RWPE2 (cell line): ENCODE data around the gene SLAIN2.

Experiments
- ATAC-seq: fragments of 200-7000 bp; cut with Tn5 transposase; 3 replicates; pipeline ENCODE4 v1.9.1; 2021; ENCODE audit warnings: low read depth
- DNase-seq: peaks from one replicate; pipeline ENCODE4 v3.0.0-alpha.2; 2020; ENCODE audit warnings: low spot score
- H3K27ac ChIP-seq: fragments of 450-650 bp; 2 replicates; pipeline ENCODE4 v1.5.1; 2017; ENCODE audit warnings: mild to moderate bottlenecking; ENCODE audit not compliant: poor library complexity, severe bottlenecking
- H3K27me3 ChIP-seq: fragments of 250-450 bp; sonication (Bioruptor Pico); 2 replicates; pipeline ENCODE4 v1.5.1; 2021; ENCODE audit warnings: mild to moderate bottlenecking, moderate library complexity; ENCODE audit not compliant: insufficient read depth, poor library complexity, severe bottlenecking
- H3K36me3 ChIP-seq: fragments of 250-450 bp; sonication (Bioruptor Pico); 2 replicates; pipeline ENCODE4 v1.5.1; 2020; ENCODE audit warnings: low read depth, mild to moderate bottlenecking, moderate library complexity
- H3K4me1 ChIP-seq: fragments of 250-450 bp; sonication (Bioruptor Pico); 2 replicates; pipeline ENCODE4 v1.5.1; 2021; ENCODE audit warnings: mild to moderate bottlenecking, moderate library complexity; ENCODE audit not compliant: insufficient read depth, poor library complexity, severe bottlenecking
- H3K4me3 ChIP-seq: fragments of 250-450 bp; sonication (Bioruptor Pico); 2 replicates; pipeline ENCODE4 v1.5.1; 2021; ENCODE audit warnings: mild to moderate bottlenecking, moderate library complexity; ENCODE audit not compliant: severe bottlenecking
- H3K9me3 ChIP-seq: fragments of 250-450 bp; sonication (Bioruptor Pico); 2 replicates; pipeline ENCODE4 v1.5.1; 2021; ENCODE audit warnings: mild to moderate bottlenecking, moderate library complexity; ENCODE audit not compliant: severe bottlenecking
- TF ChIP-seq, protein P1 (sequence below): fragments of 450-650 bp; IDR thresholded peaks from one replicate; pipeline ENCODE4 v1.5.1; 2017; ENCODE audit warnings: mild to moderate bottlenecking, moderate library complexity; ENCODE audit not compliant: poor library complexity, severe bottlenecking

Gene SLAIN2

DNA sequence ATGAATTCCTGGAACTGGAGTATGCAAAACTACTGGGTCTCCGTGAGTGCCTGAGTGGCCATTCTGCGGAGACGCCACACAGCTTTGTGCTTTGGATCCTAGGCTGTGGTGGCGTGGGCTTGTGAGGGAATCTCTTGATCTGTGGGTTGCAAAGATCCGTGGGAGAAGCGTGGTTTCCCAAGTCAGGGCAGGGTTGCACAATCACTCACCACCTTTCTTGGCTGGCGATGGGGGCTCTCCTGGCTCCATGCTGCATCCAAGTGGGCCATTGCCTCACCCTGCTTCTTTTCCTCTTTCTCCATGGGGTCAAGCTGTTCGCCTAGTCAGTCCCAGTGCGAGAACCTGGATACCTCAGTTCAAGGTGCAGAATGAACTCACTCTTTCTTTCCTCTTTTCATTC, 62.5 kb downstream of the SLAIN2 start:
- no peaks in the 10 kb centered on the region for H3K27me3 ChIP-seq
- peaks cover 15% of the 10 kb centered on the region; the same call in 1 of the 2 replicates for H3K36me3 ChIP-seq
- TF ChIP-seq, protein P1, sequence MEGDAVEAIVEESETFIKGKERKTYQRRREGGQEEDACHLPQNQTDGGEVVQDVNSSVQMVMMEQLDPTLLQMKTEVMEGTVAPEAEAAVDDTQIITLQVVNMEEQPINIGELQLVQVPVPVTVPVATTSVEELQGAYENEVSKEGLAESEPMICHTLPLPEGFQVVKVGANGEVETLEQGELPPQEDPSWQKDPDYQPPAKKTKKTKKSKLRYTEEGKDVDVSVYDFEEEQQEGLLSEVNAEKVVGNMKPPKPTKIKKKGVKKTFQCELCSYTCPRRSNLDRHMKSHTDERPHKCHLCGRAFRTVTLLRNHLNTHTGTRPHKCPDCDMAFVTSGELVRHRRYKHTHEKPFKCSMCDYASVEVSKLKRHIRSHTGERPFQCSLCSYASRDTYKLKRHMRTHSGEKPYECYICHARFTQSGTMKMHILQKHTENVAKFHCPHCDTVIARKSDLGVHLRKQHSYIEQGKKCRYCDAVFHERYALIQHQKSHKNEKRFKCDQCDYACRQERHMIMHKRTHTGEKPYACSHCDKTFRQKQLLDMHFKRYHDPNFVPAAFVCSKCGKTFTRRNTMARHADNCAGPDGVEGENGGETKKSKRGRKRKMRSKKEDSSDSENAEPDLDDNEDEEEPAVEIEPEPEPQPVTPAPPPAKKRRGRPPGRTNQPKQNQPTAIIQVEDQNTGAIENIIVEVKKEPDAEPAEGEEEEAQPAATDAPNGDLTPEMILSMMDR, result no peak
- ATAC-seq (no peak), DNase-seq (no peak)
- no peaks in the 10 kb centered on the region for H3K9me3 ChIP-seq
- H3K4me1 ChIP-seq, result no peaks in the 10 kb centered on the region
- H3K4me3 ChIP-seq, result no peak overlapping the region
- no peak overlapping the region for H3K27ac ChIP-seq

DNA sequence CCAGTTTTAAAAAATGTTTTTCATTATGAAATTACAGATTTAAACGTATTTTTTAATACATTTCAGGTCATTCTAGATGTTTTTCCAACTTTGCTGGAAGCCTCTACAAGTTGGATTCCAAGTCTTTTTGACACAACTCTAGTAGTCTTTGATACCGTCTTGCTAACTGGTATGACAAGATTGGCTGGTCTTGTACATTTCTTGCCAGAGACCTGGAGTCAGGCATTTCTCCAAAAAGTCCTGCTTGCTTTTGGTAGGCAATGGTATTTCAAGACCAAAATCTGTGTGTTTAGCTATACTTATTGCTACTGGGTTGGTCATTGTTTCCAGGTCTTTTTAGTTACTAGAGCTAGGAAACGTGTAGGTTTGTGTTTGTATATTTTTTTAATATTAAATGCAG, 64.6 kb downstream of the SLAIN2 start:
- no peaks in the 10 kb centered on the region for H3K27me3 ChIP-seq
- ATAC-seq (no peak), DNase-seq (no peak)
- no peak overlapping the region for H3K4me3 ChIP-seq
- H3K27ac ChIP-seq, result no peak overlapping the region
- H3K4me1 ChIP-seq, result no peaks in the 10 kb centered on the region
- H3K9me3 ChIP-seq, result no peaks in the 10 kb centered on the region
- H3K36me3 ChIP-seq, result peaks cover 15% of the 10 kb centered on the region; the same call in 1 of the 2 replicates
- TF ChIP-seq, protein P1, result no peak

DNA sequence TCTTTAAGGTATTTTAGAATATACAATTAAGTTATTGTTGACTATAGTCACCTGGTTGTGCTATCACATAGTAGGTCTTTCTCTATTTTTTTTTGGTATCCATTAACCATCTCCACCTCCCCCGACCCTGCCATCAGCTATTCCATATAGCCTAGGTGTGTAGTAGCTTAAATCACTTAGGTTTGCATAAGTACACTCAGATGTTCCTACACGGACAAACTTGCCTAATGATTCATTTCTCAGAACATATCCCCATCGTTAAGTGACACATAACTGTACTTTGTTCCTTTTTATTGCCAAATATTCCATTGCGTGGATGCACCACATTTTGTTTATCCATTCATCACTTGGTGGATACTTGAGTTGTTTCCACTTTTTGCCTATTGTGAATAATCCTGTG, 67.9 kb downstream of the SLAIN2 start:
- Histone ChIP-seq H3K27ac (no peak overlapping the region), H3K4me1 (no peaks in the 10 kb centered on the region), H3K9me3 (no peaks in the 10 kb centered on the region), H3K27me3 (no peaks in the 10 kb centered on the region), H3K4me3 (no peak overlapping the region), H3K36me3 (peaks cover 21% of the 10 kb centered on the region; the same call in 1 of the 2 replicates)
- ATAC-seq (no peak), DNase-seq (no peak)
- TF ChIP-seq, protein P1, result no peak

DNA sequence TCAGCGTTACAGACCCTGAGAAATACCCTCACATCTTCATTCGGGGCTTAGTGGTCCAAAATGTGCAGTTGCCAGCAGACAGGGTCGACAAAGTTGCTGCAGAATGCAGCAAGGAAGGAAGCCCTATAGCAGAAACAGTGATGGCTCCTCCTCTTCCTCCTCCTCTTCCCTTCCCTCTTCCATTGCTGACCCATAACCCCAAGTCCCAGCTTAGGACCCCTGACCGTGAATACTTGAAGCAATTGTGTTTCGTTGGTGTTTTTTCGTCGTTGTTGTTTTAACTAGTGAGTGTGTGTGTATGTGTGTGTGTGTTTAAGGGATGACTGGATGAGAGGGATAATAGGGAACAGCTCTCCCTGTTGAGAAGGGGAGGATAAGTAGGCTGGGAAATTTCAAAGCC, 69.5 kb downstream of the SLAIN2 start:
- Histone ChIP-seq H3K4me3 (no peak overlapping the region), H3K36me3 (peaks cover 15% of the 10 kb centered on the region; the same call in 1 of the 2 replicates), H3K4me1 (no peaks in the 10 kb centered on the region), H3K9me3 (no peaks in the 10 kb centered on the region), H3K27me3 (no peaks in the 10 kb centered on the region), H3K27ac (no peak overlapping the region)
- no peak for ATAC-seq
- TF ChIP-seq, protein P1, result no peak
- DNase-seq, result no peak

DNA sequence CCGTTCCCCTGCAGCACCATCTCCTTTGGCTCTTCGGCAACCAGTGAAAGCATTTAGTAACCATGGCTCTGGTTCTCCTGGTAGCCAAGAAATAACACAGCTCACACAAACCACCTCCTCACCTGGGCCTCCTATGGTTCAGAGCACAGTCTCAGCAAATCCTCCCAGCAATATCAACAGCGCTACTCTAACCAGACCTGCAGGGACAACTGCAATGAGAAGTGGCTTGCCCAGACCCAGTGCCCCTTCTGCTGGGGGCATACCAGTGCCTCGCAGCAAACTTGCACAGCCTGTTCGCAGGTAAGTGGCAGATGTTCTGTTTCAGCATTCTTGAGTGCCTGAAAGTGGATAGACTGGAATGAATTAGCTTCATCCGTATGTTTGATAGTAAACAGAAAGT, 78.8 kb downstream of the SLAIN2 start:
- DNase-seq (no peak), ATAC-seq (no peak)
- Histone ChIP-seq H3K27me3 (no peaks in the 10 kb centered on the region), H3K4me1 (no peaks in the 10 kb centered on the region), H3K4me3 (no peak overlapping the region), H3K9me3 (no peaks in the 10 kb centered on the region), H3K27ac (no peak overlapping the region), H3K36me3 (peaks cover 47% of the 10 kb centered on the region)
- TF ChIP-seq, protein P1, result no peak
